Aorta (tissue), 5 donors: Measurements from ENCODE around the gene ASIC1. TPM values are rescaled to one million over a fixed set of nuclear protein-coding genes. Genes with fewer than 3 reads are reported as not detected.

Experiments
- ATAC-seq: fragments of 200-7000 bp; cut with Tn5 transposase; one replicate; pipeline ENCODE4 v1.9.1; 2022; ENCODE audit warnings: moderate library complexity; ENCODE audit not compliant: low FRiP score
- DNase-seq, 2 donors: peaks; one replicate each; pipeline ENCODE4 v3.0.0-alpha.2; 2020
- H3K27ac ChIP-seq, 2 donors: one replicate each; pipeline ENCODE4 v1.5.1; 2013; ENCODE audit warnings: low read length in 2 of 2, mild to moderate bottlenecking in 2 of 2, moderate library complexity in 2 of 2, control low read depth in 1 of 2, inconsistent platforms in 1 of 2, low read depth in 1 of 2
- H3K27me3 ChIP-seq, 2 donors: one replicate each; pipeline ENCODE4 v1.6.1; 2013; ENCODE audit warnings: control low read depth in 1 of 2, low read length in 1 of 2, mild to moderate bottlenecking in 1 of 2, moderate library complexity in 1 of 2; ENCODE audit not compliant: insufficient read depth in 2 of 2, control insufficient read depth in 1 of 2
- H3K36me3 ChIP-seq, 2 donors: one replicate each; pipeline ENCODE4 v1.6.1; 2013; ENCODE audit warnings: control low read depth in 1 of 2, low read length in 1 of 2, mild to moderate bottlenecking in 1 of 2; ENCODE audit not compliant: insufficient read depth in 2 of 2, control insufficient read depth in 1 of 2
- H3K4me1 ChIP-seq, 2 donors: one replicate each; pipeline ENCODE4 v1.6.1; 2013; ENCODE audit warnings: low read length in 2 of 2, control low read depth in 1 of 2, mild to moderate bottlenecking in 1 of 2, moderate library complexity in 1 of 2; ENCODE audit not compliant: insufficient read depth in 2 of 2, control insufficient read depth in 1 of 2
- H3K4me3 ChIP-seq, 2 donors: one replicate each; pipeline ENCODE4 v1.5.1; 2013; ENCODE audit warnings: low read length in 2 of 2, control low read depth in 1 of 2, mild to moderate bottlenecking in 1 of 2
- H3K9me3 ChIP-seq: one replicate; pipeline ENCODE4 v1.6.1; 2013; ENCODE audit warnings: mild to moderate bottlenecking, low read length; ENCODE audit not compliant: control insufficient read depth
- WGBS, 2 donors: extraction: QIAGEN DNeasy Blood & Tissue Kit; methylation state at CpG; one replicate each; pipeline ENCODE4 v1.1.7; 2013; 5-methylcytosine and 5-hydroxymethylcytosine counted together
- intact Hi-C, 2 donors: fragments of 100-400 bp; cut with DNase I; formaldehyde crosslinking; loops; one replicate each; pipeline versions ENCODE4 v1.14.2 to v1.15.0; 2022
- polyA plus RNA-seq, 2 donors: library from polyadenylated mRNA; stranded (reverse); fragments of 200-250 nt; gene quantifications; one replicate each; pipeline ENCODE4 v1.2.3, GENCODE V29; 2013
- total RNA-seq, 2 donors: library from RNA; stranded (reverse); fragmentation: NEBNext Ultra II Directional; extraction: Animal tissue kit (Norgen Biotek cat#: 25700); gene quantifications; one replicate each; pipeline ENCODE4 v1.2.1, GENCODE V29; 2021
- donor health status: healthy with polysubstance abuse.
- donor health status: Bipolar disorder and iron deficiency.
- donor health status: DM: no; HTN: no; CAD: no.
- donor health status: DM: no; HTN: no; CAD: no.
- donor health status: DM: yes; HTN: yes; CAD: no.

The ASIC1 gene
- total and polyA plus RNA-seq, 4 donors: 0.39 to 5.8 (median 1.2) TPM; not detected in 1

DNA sequence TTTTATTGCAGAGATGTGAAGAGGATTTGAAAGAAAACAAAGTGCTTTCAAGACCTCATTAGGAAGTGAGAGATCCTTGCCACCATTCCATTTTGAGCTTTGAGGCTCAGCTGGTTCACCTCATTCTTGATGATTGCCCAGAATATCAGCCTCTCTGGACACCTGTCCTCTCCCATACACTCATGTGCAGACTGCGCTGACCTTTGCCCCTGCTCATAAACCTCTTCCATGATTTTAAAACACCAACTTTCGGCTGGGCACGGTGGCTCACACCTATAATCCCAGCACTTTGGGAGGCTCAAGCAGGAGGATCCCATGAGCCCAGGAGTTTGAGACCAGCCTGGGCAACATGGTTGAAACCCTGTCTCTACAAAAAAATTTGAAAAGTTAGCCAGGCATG is 63.6 kb downstream of the ASIC1 start:
- DNase-seq (no peak), ATAC-seq (no peak)
- peaks cover 4% of the 10 kb centered on the region in 2 donors for H3K36me3 ChIP-seq
- peaks cover 3 to 4% of the 10 kb centered on the region in 2 donors for H3K4me1 ChIP-seq
- no peak overlapping the region for H3K4me3 ChIP-seq
- intact Hi-C loops: no loop called here
- 90 to 92% methylated on average over 3 of the region's 3 CpGs for WGBS, 2 donors
- no peaks in the 10 kb centered on the region for H3K27me3 ChIP-seq
- no peaks in the 10 kb centered on the region for H3K9me3 ChIP-seq
- no peak overlapping the region for H3K27ac ChIP-seq

DNA sequence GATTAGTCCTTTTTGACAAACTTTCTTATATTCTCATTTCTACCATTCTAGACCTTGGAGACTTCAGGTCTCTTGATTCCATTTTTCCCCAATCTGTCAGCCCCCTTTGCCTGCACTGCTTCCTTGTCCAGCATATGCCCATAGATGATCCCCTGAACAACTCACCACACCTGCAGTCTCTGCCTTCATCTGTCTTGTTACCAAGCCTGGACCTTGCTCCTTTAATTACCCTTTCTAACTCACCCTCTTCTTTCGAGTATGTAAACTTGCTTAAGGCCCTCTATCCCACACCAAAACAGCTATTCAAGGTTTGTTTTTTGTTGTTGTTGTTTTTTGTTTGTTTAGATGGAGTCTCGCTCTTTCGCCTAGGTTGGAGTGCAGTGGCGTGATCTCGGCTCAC is 64.2 kb downstream of the ASIC1 start:
- 84 to 92% methylated on average over 5 of the region's 5 CpGs for WGBS, 2 donors
- intact Hi-C loops: no loop called here
- ATAC-seq: no peak
- no peak overlapping the region for H3K27ac ChIP-seq
- no peaks in the 10 kb centered on the region for H3K9me3 ChIP-seq
- no peaks in the 10 kb centered on the region for H3K27me3 ChIP-seq
- H3K4me3 ChIP-seq: no peak overlapping the region
- no peak for DNase-seq
- peaks cover 3 to 4% of the 10 kb centered on the region in 2 donors for H3K4me1 ChIP-seq
- peaks cover 4% of the 10 kb centered on the region in 2 donors for H3K36me3 ChIP-seq

DNA sequence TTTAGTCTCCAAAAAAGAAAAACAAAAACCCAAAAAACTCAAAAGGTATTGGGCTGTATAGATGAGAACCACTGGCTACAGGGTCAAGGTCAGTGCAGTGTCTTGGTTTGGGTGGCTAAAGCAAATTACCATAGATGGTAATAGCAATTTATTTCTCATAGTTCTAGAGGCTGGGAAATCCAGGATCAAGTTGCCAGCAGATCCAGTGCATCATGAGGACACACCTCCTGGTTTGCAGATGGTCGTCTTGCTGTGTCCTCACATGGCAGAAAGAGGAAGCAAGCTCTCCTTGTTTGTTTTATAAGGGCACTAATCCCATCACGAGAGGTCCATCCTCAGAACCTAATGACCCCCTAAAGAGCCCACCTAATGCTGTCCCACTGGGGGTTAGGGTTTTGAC is 65.8 kb downstream of the ASIC1 start:
- Histone ChIP-seq H3K4me3 (no peak overlapping the region), H3K27ac (no peak overlapping the region), H3K4me1 (peaks cover 2 to 3% of the 10 kb centered on the region in 2 donors), H3K9me3 (no peaks in the 10 kb centered on the region), H3K36me3 (peaks cover 4 to 11% of the 10 kb centered on the region in 2 donors), H3K27me3 (no peaks in the 10 kb centered on the region)
- ATAC-seq: no peak
- WGBS, 2 donors: 68 to 76% methylated on average over 2 of the region's 2 CpGs
- intact Hi-C loops: no loop called here
- DNase-seq: no peak

- WGBS, 2 donors: 69 to 78% methylated on average over 2 of the region's 2 CpGs
- peaks cover 0 to 3% of the 10 kb centered on the region in 2 donors for H3K4me1 ChIP-seq
- ATAC-seq (no peak), DNase-seq (no peak)
- H3K9me3 ChIP-seq: no peaks in the 10 kb centered on the region
- no peak overlapping the region for H3K4me3 ChIP-seq
- intact Hi-C loops: no loop called here
- peaks cover 7 to 12% of the 10 kb centered on the region in 2 donors for H3K36me3 ChIP-seq
- H3K27ac ChIP-seq: no peak overlapping the region
- no peaks in the 10 kb centered on the region for H3K27me3 ChIP-seq
These were observed 70.2 kb downstream of the ASIC1 start for GRCh38 chr12:50127546-50127945.

GRCh38 chr12:50129290-50129689 is 71.9 kb downstream of the ASIC1 start:
- ATAC-seq (no peak), DNase-seq (no peak)
- WGBS, 2 donors: 14 to 16% methylated on average over 4 of the region's 4 CpGs
- Histone ChIP-seq H3K36me3 (peaks cover 3 to 15% of the 10 kb centered on the region in 2 donors), H3K4me3 (no peak overlapping the region), H3K9me3 (no peaks in the 10 kb centered on the region), H3K4me1 (peaks cover under 1 to 3% of the 10 kb centered on the region in 2 donors), H3K27ac (no peak overlapping the region), H3K27me3 (no peaks in the 10 kb centered on the region)
- intact Hi-C loops: no loop called here

DNA sequence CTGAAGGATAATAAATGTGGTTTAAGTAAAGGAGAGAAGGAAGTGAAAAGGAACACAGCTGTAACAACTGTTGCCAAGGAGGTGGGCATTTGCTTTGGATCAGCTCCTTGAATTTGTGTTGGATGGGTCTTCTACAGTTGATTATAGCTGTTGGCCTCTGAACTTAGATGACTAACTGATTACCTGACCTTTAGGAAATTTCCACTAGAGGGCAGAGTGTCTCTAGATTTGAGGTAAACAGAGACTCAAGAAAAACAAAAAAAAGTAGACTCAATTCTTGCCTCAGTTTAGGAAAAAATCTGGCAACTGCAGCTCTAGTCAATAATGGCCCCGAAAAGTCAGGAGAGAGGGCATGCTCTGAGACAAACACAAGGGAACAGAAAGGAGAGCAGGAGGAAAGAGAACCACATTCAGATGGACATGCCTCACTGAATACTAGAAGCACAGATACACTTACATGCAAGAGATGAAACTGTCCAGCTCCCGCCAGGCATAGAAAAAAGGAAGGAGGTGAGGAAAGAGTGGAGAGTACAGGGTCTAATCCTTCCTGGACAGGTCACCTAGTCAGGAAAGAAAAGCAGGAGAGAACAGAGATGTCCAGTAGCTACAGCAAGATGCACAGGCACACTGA is 75.2 kb downstream of the ASIC1 start:
- Histone ChIP-seq H3K36me3 (peaks cover 3 to 11% of the 10 kb centered on the region in 2 donors), H3K9me3 (no peaks in the 10 kb centered on the region), H3K27me3 (no peaks in the 10 kb centered on the region), H3K27ac (peak overlapping the region; percentile 34 to 64), H3K4me3 (no peak overlapping the region), H3K4me1 (peaks cover 0 to 2% of the 10 kb centered on the region in 2 donors)
- DNase-seq (no peak), ATAC-seq (no peak)
- intact Hi-C loops: loop anchor here (5.0 kb wide), 1 partner anchor 35 kb away; the partner anchor contains the start of gene CERS5 (in 2 of the 2)
- 36 to 38% methylated on average over 2 of the region's 2 CpGs for WGBS, 2 donors

Other genes starting within 250 kb of the ASIC1 start
- 10 to 100 TPM; 22.2 to 38.7 TPM for gene NCKAP5L, start 229.2 kb upstream of the ASIC1 start, total RNA-seq
- gene NCKAP5L, start 229.2 kb upstream of the ASIC1 start, polyA plus RNA-seq: 10 to 100 TPM in 1 of 2 donors, 1 to 10 TPM in 1; 3.5 to 14.8 TPM
- 1 to 10 TPM; 3.5 to 5.0 TPM for gene BCDIN3D, start 214.5 kb upstream of the ASIC1 start, total RNA-seq
- gene BCDIN3D, start 214.5 kb upstream of the ASIC1 start, polyA plus RNA-seq: 1 to 10 TPM; 1.5 to 1.6 TPM
- 10 to 100 TPM in 1 of 2 donors, under 1 TPM in 1; 0.58 to 16.4 TPM for gene FAIM2, start 153.7 kb upstream of the ASIC1 start, total RNA-seq
- under 1 TPM in 1 of 2 donors, not detected in 1; 0.05 TPM for gene FAIM2, start 153.7 kb upstream of the ASIC1 start, polyA plus RNA-seq
- gene AQP2, start 106.9 kb upstream of the ASIC1 start, total RNA-seq: under 1 TPM in 1 of 2 donors, not detected in 1; 0.21 TPM
- gene AQP2, start 106.9 kb upstream of the ASIC1 start, polyA plus RNA-seq: not detected
- gene AQP5, start 95.7 kb upstream of the ASIC1 start, total RNA-seq: 1 to 10 TPM in 1 of 2 donors, not detected in 1; 1.2 TPM
- gene AQP5, start 95.7 kb upstream of the ASIC1 start, polyA plus RNA-seq: under 1 TPM in 1 of 2 donors, not detected in 1; 0.08 TPM
- under 1 TPM in 1 of 2 donors, not detected in 1; 0.39 TPM for gene AQP6, start 84.6 kb upstream of the ASIC1 start, total RNA-seq
- not detected for gene AQP6, start 84.6 kb upstream of the ASIC1 start, polyA plus RNA-seq
- gene RACGAP1, start 32.1 kb upstream of the ASIC1 start, total RNA-seq: 10 to 100 TPM in 1 of 2 donors, 1 to 10 TPM in 1; 8.0 to 10.1 TPM
- 1 to 10 TPM; 4.6 to 7.9 TPM for gene RACGAP1, start 32.1 kb upstream of the ASIC1 start, polyA plus RNA-seq
- gene SMARCD1, start 27.7 kb downstream of the ASIC1 start, total RNA-seq: 10 to 100 TPM; 41.0 to 44.6 TPM
- gene SMARCD1, start 27.7 kb downstream of the ASIC1 start, polyA plus RNA-seq: 10 to 100 TPM; 15.0 to 19.9 TPM
- gene GPD1, start 46.4 kb downstream of the ASIC1 start, total RNA-seq: 1 to 10 TPM; 2.2 to 3.1 TPM
- gene GPD1, start 46.4 kb downstream of the ASIC1 start, polyA plus RNA-seq: 10 to 100 TPM in 1 of 2 donors, under 1 TPM in 1; 0.61 to 24.8 TPM
- gene COX14, start 54.6 kb downstream of the ASIC1 start, total RNA-seq: 10 to 100 TPM; 49.3 to 52.7 TPM
- gene COX14, start 54.6 kb downstream of the ASIC1 start, polyA plus RNA-seq: 100 to 1,000 TPM in 1 of 2 donors, 10 to 100 TPM in 1; 93.6 to 214 TPM
- gene CERS5, start 109.8 kb downstream of the ASIC1 start, total RNA-seq: 10 to 100 TPM; 62.8 to 66.6 TPM
- gene CERS5, start 109.8 kb downstream of the ASIC1 start, polyA plus RNA-seq: 100 to 1,000 TPM in 1 of 2 donors, 10 to 100 TPM in 1; 27.3 to 115 TPM
- gene LIMA1, start 225.9 kb downstream of the ASIC1 start, total RNA-seq: 100 to 1,000 TPM; 131 to 177 TPM
- gene LIMA1, start 225.9 kb downstream of the ASIC1 start, polyA plus RNA-seq: 100 to 1,000 TPM in 1 of 2 donors, 10 to 100 TPM in 1; 35.9 to 148 TPM